ENCODE results near the gene SPRR5.

Gene SPRR5

GRCh38 chr1:152919071-152919470 lies 27.9 kb upstream of the SPRR5 start:
- TF ChIP-seq, protein P1, sequence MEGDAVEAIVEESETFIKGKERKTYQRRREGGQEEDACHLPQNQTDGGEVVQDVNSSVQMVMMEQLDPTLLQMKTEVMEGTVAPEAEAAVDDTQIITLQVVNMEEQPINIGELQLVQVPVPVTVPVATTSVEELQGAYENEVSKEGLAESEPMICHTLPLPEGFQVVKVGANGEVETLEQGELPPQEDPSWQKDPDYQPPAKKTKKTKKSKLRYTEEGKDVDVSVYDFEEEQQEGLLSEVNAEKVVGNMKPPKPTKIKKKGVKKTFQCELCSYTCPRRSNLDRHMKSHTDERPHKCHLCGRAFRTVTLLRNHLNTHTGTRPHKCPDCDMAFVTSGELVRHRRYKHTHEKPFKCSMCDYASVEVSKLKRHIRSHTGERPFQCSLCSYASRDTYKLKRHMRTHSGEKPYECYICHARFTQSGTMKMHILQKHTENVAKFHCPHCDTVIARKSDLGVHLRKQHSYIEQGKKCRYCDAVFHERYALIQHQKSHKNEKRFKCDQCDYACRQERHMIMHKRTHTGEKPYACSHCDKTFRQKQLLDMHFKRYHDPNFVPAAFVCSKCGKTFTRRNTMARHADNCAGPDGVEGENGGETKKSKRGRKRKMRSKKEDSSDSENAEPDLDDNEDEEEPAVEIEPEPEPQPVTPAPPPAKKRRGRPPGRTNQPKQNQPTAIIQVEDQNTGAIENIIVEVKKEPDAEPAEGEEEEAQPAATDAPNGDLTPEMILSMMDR (IDR thresholded peaks at IDR 0.05; ENCODE audit: borderline replicate concordance, control extremely low read depth, extremely low read depth, insufficient read depth, missing control alignments) = no peak
- DNase-seq (ENCODE audit: low spot score) = no peak
- in situ Hi-C loops (cut with MboI; ENCODE audit: low sequenced_read_pairs, unreplicated experiment) = no loop called here

GRCh38 chr1:152924191-152924590 lies 22.8 kb upstream of the SPRR5 start:
- TF ChIP-seq, protein P1 (IDR thresholded peaks at IDR 0.05; ENCODE audit: borderline replicate concordance, control extremely low read depth, extremely low read depth, insufficient read depth, missing control alignments) = no peak
- in situ Hi-C loops (cut with MboI; ENCODE audit: low sequenced_read_pairs, unreplicated experiment) = loop anchor here (10.0 kb wide), 1 partner anchor 49 kb away; the partner anchor contains the start of gene SMCP
- DNase-seq (ENCODE audit: low spot score) = no peak

DNA sequence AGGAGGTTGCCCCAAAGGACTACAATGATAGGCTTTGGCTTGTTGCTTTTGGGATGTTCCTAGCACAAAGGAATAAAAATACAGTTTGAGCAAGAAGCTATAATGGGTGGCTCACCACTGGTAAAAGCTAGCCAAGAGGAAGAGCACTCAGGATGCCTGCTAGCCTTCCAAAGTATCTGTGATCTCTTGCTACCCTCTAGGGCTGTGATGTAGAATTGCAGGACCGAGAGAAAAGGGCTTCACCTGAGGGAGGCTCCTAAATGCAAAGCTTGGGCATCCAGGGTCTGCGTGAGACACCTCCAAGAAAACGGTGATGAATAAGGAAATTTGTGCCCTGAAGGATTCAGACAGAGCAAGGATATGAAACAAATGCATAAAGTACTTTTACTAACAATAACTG lies 20.9 kb upstream of the SPRR5 start:
- TF ChIP-seq, protein P1 (IDR thresholded peaks at IDR 0.05; ENCODE audit: borderline replicate concordance, control extremely low read depth, extremely low read depth, insufficient read depth, missing control alignments) = peak; percentile 73
- peak; percentile 45 for DNase-seq (ENCODE audit: low spot score)
- in situ Hi-C loops (cut with MboI; ENCODE audit: low sequenced_read_pairs, unreplicated experiment) = loop anchor here (10.0 to 25.0 kb wide), 2 partner anchors 51 to 264 kb away; partner anchors contain the start of genes LCE2D and SMCP

DNA sequence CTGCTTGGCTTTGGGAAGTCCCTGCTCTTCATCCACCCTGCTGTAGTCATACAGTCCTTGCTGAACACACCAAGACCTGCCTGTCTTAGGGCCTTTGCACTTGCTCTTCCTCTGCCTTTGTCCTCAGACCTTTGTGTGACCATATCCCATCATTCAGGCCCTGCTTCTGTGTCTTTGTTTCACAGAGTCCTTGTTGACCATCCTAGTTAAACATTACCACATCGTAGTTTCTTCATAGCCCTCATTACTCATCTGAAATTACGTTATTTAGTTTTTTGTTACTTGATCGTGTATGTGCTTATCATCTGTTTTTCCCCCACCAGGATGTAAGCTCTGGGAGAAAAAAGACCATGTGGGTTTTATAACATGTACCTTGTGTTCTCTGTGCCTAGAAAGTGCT lies 18.3 kb upstream of the SPRR5 start:
- TF ChIP-seq, protein P1 (IDR thresholded peaks at IDR 0.05; ENCODE audit: borderline replicate concordance, control extremely low read depth, extremely low read depth, insufficient read depth, missing control alignments) = no peak

DNA sequence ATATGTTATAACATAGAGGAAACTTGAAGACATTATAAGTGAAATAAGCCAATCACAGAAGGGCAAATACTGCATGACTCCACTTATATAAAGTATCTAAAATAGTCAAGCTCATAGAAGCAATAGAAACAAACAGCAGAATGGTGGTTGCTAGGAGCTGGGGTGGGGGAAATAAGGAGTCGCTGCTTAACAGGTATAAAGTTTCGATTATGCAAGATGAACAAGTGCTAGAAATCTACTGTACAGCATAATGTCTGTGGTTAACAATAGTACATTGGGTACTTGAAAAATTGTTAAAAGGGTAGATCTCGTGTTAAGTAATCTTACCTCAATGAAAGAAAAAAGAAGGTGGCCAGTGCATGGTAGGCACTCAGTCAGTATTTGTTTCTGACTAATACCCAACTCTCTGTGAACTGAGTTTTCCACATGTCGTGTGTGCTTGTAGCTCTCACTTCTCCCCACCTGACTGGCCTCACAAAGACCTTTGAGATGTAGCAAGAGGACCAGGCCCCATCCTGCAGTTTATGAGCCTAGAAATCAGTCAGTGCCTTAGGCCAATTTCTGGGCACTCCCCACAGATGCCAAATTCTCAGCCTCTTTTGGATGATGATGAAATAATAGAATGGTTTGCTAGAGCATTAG lies 14.7 kb upstream of the SPRR5 start:
- in situ Hi-C loops (cut with MboI; ENCODE audit: low sequenced_read_pairs, unreplicated experiment) = loop anchor here (25.0 kb wide), 1 partner anchor 270 kb away; the partner anchor contains the start of gene LCE2D
- TF ChIP-seq, protein P1 (IDR thresholded peaks at IDR 0.05; ENCODE audit: borderline replicate concordance, control extremely low read depth, extremely low read depth, insufficient read depth, missing control alignments) = no peak
- DNase-seq (ENCODE audit: low spot score) = no peak

More for the DNA sequence above, 18.3 kb upstream of the SPRR5 start:
- DNase-seq (ENCODE audit: low spot score) = no peak
- in situ Hi-C loops (cut with MboI; ENCODE audit: low sequenced_read_pairs, unreplicated experiment) = loop anchor here (10.0 to 25.0 kb wide), 2 partner anchors 54 to 266 kb away; partner anchors contain the start of genes LCE2D and SMCP

DNA sequence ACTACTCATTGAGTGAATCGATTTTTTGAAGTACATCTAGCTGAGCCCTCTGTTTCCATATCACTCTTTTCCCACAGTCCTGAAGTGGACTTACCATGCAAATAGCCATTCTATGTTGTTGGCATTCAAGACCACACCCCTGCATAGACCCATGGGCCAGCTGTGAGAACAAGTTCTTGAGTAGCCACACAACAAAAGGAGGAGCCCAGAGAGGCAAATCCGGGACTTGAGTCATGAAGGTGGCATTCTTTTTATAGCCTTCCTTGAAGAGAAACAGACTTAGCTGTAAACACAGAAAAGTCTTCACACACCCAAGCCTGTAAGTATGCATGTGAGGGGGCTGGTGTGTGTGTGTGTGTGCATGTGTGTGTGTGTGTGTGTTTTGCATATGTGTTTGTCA lies 13.8 kb upstream of the SPRR5 start:
- in situ Hi-C loops (cut with MboI; ENCODE audit: low sequenced_read_pairs, unreplicated experiment) = loop anchor here (25.0 kb wide), 1 partner anchor 271 kb away; the partner anchor contains the start of gene LCE2D
- DNase-seq (ENCODE audit: low spot score) = no peak
- TF ChIP-seq, protein P1 (IDR thresholded peaks at IDR 0.05; ENCODE audit: borderline replicate concordance, control extremely low read depth, extremely low read depth, insufficient read depth, missing control alignments) = no peak

Data from GM13976 (cell line).